ENCODE measurements around the gene CARS2.
A peak's percentile ranks its signal among the peaks of the same experiment; 100 is the strongest.
"Not testable (repeated sequence)": the region's sequence is repeated elsewhere in the genome, so short reads cannot be mapped to it uniquely, and the experiment has no call there.

CARS2 gene, protein sequence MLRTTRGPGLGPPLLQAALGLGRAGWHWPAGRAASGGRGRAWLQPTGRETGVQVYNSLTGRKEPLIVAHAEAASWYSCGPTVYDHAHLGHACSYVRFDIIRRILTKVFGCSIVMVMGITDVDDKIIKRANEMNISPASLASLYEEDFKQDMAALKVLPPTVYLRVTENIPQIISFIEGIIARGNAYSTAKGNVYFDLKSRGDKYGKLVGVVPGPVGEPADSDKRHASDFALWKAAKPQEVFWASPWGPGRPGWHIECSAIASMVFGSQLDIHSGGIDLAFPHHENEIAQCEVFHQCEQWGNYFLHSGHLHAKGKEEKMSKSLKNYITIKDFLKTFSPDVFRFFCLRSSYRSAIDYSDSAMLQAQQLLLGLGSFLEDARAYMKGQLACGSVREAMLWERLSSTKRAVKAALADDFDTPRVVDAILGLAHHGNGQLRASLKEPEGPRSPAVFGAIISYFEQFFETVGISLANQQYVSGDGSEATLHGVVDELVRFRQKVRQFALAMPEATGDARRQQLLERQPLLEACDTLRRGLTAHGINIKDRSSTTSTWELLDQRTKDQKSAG

DNA sequence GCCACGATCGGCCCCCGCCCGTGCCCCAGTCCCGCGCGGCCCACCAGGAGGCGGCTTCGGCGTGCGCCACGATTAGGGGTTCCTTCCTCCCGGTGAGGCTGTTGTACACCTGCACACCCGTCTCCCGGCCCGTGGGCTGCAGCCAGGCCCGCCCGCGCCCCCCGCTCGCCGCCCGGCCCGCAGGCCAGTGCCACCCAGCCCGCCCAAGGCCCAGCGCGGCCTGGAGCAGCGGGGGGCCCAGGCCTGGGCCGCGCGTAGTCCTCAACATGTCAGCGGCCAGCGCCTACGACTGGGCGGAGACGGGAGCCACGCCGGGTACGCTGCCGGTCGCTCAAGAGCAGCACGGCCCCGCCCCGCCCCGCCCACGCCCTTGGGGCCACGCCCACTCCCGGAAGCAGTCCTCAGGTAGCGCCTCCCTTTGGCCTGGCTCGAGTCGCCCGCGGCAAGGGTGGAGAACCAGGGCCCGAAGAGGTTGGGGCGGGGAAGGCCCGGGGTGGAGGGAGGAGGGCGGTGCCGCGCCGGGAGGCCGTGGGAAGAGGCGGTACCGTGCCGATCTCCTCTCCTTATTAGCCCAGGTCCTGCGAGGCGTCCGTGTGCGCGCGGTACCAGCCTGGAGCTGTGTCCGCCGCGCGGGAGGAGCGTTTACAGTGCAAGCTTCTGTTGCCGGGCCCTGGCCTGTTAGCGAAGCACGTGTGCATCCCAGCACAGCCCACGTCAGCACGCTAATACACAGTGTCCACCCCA, at the start of gene CARS2:
CARS2 (minus strand) TSS at position 291 of the 744 bp plus-strand sequence; CDS start at position 268, 23 bp downstream.
- peak; percentile 91 for DNase-seq (ENCODE audit: low spot score)
- peak; percentile 24 for FAIRE-seq

DNA sequence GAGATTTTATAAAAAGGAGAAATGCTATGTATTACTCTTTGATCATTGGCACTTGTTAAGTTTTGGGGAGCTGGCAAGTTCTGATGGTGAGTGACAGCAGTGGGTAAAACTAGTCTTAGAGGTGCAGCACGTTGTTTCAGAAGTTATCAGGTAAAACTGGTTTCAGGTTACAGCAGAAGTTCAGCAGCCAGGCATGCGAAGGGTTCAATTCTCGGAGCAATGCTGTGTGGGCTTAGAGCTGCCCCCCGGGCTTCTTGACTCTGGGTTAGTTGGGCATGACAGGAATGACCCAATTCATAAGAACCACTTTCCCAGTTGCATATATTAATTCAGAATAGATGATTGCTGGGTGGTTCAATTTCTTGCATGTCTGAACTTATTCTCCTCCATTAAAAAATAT, 42.4 kb upstream of the CARS2 start:
- no peak for FAIRE-seq
- no peak for DNase-seq (ENCODE audit: low spot score)

DNA sequence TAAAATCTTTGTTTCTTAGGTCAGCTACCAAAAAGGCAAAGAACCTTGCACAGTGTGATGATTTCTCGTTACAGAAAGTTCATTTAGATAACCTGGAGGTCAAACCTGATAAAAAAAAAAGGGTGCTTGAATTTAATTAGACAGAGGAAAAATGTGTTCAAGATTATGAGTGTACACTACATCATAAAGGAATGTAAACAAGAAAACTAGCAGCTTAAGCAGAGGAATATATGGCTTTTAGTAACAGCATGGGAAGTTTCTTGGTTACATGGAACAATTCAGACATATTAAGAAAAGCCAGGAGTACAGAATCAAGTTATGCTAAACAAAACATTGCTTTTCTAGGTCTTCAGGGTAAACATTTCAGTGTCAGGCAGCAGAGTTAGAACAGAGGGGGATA, 40.5 kb upstream of the CARS2 start:
- DNase-seq (ENCODE audit: low spot score) = no peak
- no peak for FAIRE-seq

DNA sequence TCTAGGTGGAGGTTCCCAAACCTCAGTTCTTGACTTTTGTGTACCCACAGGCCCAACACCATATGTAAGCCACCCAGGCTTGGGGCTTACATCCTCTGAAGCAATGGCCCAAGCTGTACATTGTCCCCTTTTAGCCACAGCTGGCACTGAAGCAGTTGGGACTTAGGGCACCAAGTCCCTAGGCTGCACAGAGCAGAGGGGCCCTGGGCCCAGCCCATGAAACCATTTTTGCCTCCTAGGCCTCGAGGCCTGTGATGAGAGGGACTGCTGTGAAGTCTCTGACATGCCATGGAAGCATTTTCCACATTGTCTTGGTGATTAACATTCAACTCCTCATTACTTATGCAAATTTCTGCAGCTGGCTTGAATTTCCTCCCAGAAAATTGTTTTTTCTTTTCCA, 37.8 kb upstream of the CARS2 start:
- no peak for DNase-seq (ENCODE audit: low spot score)
- no peak for FAIRE-seq

DNA sequence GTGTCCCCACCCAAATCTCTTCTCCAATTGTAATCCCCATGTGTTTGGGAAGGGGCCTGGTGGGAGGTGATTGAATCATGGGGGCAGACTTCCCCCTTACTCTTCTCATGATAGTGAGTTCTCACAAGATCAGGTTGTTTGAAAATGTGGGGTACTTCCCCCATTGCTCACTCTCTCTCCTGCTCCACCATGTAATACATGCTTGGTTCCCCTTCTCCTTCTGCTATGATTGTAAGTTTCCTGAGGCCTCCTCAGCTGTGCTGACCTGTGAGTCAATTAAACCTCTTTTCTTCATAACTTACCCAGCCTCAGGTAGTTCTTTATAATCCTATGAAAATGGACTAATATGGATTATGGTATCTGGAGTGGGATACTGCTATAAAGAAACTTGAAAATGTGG, 31.6 kb upstream of the CARS2 start:
- no peak for DNase-seq (ENCODE audit: low spot score)
- no peak for FAIRE-seq

DNA sequence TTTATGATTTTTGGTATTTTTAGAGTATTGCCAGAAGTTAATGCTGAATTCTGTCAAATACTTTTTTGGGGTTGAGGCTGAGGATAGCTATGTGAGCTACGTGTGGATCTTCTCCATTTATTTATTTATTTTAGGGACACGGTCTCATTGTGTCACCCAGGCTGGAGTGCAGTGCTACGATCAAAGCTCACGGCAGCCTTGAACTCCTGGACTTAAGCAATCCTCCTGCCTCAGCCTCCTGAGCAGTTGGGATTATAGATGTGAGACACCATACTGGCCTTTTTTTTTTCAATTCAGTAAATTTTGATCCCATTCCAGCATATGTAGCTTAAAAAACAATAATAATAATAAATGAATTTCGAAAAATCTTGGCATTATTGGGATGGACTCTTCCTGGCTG, 28.6 kb upstream of the CARS2 start:
- FAIRE-seq (no peak), DNase-seq (ENCODE audit: low spot score) (no peak)

DNA sequence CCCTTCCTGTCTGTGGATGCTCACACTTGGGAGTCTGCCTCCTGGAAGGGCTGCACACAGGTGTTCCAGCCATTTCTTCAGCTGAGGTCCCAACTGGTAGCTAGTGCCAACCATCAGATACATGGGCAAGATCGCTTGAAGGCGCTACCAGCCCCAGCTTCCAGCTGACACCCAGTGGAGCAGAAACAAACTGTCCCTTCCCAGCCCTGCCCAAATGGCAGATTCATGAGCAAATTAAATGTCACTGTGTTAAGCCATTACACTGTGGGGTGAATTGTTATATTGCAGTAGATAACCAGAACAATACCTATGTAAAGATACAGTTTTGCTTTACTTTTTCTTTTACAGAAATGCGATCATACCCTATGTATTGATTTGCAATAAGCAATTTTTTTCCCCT, 25.2 kb upstream of the CARS2 start:
- FAIRE-seq = no peak
- no peak for DNase-seq (ENCODE audit: low spot score)

DNA sequence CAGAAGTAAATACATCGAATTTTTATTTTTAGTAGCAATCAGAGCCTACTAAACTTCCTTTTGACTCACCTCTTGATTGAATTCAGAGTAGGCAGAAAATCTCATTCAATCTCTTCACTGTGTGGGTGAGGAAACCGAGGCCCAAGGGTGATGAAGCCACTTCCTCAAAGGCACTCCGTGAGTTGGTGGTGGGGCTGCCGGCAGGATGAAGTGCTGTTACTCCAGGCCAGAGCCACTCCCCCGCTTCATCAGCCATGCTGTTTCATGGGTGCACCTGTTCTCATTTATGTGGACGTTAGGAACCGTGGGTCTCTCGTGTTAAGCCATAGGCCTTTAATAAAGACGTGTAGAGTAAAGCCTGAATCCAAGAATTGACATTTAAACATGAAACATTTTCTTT, 20.8 kb upstream of the CARS2 start:
- FAIRE-seq (no peak), DNase-seq (ENCODE audit: low spot score) (no peak)

DNA sequence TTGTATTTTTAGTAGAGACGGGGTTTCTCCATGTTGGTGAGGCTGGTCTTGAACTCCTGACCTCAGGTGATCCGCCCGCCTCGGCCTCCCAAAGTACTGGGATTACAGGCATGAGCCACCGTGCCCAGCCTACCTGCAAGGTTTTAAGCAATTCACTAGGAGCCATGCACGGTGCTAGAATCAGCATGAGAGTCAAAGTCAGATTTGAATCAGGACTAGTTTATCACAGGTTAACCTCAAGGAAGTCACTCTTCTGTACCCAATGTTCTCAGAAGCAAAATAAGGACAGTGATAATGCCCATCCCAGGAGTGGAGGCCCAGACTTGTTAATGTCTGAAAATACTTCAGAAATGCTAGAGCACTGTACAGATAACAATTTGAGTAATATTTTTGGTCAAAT, 20.2 kb upstream of the CARS2 start:
- DNase-seq (ENCODE audit: low spot score); FAIRE-seq: not testable (repeated sequence)

DNA sequence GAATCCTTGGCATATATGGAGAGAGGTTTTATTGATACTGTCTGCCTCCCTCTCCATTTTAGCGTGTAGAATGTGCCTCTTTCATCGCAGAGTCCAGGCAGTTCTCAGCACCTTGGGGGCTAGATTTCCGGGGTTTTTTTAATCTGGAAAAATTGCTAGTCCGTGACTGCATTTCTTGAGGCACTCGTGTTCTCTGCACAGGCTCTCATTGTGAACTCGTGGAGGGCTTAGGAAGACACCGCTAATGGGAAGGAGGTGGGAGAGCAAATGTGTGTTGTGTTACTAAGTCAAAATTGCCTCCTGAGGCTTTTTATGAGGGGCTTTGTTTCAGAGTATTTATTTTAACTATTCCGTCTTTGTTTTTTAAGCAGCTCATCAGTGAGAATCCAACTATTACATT, 17.7 kb upstream of the CARS2 start:
- DNase-seq (ENCODE audit: low spot score) (no peak), FAIRE-seq (no peak)

DNA sequence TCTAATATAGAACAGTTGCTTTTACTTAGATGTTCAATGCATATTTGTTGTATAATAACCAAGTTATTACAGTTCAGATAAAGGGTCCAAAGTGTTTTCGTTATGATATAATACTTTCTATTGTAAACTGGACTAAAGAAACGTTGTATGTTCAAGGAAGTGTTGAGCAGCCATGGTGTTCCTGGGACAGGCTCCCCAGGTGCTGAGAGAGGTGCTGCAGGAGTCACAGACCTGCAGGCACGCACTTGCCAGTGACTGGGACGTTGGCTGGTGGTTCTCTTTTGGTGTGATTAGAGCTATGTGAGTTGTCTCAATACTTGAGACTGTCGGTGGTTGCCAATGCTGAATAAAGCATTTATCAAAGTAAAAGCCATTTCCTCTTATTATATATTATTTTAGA, 17.1 kb upstream of the CARS2 start:
- no peak for DNase-seq (ENCODE audit: low spot score)
- no peak for FAIRE-seq

DNA sequence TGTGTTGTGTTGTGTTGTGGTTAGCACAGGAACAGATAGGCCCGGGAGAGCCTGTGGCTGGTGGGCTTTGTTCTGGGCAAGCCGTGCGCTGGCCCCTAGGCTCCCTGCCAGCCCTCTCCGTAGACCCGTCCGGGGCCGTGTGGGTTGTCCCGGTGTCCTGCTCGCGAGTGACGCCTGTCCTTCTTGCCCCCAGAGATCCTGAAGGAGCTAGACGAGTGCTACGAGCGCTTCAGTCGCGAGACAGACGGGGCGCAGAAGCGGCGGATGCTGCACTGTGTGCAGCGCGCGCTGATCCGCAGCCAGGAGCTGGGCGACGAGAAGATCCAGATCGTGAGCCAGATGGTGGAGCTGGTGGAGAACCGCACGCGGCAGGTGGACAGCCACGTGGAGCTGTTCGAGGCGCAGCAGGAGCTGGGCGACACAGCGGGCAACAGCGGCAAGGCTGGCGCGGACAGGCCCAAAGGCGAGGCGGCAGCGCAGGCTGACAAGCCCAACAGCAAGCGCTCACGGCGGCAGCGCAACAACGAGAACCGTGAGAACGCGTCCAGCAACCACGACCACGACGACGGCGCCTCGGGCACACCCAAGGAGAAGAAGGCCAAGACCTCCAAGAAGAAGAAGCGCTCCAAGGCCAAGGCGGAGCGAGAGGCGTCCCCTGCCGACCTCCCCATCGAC, 13.3 kb upstream of the CARS2 start:
- no peak for FAIRE-seq
- no peak for DNase-seq (ENCODE audit: low spot score)

DNA sequence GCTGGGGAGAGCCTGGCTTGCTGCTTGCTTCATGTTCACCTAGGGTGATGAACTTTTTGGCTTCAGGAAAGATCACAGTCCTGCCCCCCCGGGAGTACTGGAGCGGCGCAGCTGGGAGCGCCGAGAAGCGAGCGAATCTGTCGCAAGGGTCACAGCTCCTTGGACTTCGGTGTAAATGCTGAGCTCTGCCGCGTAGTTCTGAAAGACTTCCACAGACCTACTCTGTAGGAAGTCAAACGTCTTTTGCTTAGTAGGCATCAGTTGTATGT, 10.3 kb upstream of the CARS2 start:
- no peak for DNase-seq (ENCODE audit: low spot score)

DNA sequence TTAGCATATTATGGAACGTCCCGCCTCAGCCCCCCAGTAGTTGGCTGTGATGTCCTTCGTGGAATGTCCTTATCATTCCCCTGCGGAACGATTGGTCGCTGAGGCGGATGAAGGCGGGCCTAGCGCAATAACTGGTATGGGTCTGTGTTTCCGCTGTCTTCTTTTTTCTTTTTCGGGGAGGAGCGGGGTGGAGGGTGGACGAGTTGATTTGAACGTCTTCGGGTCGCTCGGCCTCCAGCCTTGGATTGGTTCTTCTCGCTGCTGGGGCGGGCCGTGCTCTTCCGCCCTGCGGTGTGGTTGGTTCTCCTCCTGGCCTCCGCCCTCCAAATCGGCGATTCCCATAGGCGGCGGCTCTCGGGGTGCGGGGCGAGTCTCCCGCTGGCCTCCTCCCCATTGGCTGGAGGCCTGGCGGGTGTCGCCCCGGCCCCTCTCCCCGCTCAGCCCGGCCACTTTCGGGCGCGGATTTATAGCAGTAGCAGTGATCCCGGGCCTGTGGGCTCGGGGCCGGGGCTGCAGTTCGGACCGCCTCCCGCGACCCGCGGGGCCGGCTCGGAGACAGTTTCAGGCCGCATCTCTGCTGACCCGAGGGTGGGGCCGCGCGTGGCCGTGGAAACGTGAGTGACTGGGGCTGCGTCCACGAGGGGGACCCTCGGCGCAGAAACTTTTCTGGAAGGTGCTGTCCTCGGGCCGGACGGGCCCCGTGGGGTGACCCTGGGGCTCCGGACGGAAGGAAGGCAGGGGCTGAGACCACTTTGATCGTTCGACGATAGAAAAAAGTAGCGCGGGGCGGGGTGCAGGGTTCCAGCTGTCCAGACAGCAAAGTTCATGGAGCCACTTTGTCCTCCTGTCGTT, 9.7 kb upstream of the CARS2 start:
- FAIRE-seq (peak; percentile 94), DNase-seq (ENCODE audit: low spot score) (peak; percentile 97)

More for the DNA sequence above, 10.3 kb upstream of the CARS2 start:
- no peak for FAIRE-seq

DNA sequence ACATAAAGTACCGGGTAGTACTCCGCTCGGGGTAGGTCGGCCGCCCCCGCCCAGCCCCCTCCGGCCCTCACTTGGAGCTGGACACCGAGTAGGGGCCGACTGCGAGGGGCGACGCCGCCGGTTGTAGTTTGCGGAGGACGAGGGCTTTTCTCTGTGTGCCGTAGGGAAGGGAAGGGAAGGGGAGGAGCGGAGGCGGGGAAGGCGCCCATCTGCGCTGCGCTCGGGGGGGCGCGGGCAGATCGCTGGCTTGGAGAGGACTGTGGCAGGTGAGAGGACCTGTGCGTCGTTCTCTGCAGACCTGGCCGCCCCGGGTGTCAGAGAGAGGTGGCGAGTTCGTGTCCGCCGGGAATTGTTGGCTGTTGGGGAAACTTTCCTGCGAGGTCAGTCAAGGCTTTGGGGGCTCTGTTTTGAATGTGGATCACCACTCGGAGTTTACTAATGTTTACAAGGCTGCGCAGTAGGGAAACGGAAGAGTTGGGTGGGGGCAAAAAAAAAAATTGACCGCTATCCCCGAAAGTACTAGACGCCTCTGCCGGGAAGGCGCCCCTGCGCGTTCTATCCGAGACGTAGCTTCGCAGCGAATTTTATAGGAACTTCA, 9.0 kb upstream of the CARS2 start:
- DNase-seq (ENCODE audit: low spot score) (peak; percentile 6), FAIRE-seq (no peak)

DNA sequence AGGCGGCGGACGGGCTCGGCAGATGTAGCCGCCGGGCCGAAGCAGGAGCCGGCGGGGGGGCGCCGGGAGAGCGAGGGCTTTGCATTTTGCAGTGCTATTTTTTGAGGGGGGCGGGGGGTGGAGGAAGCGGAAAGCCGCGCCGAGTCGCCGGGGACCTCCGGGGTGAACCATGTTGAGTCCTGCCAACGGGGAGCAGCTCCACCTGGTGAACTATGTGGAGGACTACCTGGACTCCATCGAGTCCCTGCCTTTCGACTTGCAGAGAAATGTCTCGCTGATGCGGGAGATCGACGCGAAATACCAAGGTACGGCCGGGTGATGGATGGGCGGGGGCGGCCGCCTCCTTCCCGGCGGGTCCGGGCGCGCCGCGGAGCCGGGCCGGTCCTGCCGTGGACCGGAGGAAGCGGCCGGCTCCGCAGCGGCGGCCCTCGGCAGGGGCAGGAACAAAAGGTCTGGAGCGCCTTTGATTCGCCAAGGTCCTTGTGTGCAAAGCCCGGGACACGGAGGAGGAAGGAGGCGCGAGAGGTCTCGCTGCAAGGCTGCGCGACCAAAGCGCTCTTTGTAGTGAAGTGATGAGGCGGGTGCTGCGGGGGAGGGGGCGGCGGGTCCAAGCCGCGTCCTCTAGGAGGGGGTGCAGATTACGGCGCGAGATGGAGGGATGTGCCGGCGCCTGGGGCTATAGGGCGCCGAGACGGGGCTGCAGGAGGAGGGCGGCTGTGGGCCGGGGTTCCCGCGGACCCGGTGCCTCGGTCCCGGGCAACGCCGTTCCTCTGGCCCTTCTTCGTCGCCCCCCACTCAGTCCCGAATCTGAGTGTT, 8.3 kb upstream of the CARS2 start:
- peak; percentile 8 for DNase-seq (ENCODE audit: low spot score)
- no peak for FAIRE-seq

DNA sequence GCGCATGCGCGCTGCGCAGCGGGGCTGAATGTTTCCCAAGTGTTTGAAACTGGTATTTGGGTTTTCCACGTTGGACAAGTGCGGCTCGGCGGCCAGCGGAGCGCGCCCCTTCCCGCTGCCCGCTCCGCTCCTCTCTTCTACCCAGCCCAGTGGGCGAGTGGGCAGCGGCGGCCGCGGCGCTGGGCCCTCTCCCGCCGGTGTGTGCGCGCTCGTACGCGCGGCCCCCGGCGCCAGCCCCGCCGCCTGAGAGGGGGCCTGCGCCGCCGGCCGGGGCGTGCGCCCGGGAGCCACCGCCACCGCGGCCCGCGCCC, 7.7 kb upstream of the CARS2 start, which contains the start of gene ING1:
ING1 (plus strand) TSS at position 59 of the 311 bp plus-strand sequence. CDS start 450 bp downstream, outside the sequence.
- DNase-seq (ENCODE audit: low spot score) (no peak), FAIRE-seq (no peak)

DNA sequence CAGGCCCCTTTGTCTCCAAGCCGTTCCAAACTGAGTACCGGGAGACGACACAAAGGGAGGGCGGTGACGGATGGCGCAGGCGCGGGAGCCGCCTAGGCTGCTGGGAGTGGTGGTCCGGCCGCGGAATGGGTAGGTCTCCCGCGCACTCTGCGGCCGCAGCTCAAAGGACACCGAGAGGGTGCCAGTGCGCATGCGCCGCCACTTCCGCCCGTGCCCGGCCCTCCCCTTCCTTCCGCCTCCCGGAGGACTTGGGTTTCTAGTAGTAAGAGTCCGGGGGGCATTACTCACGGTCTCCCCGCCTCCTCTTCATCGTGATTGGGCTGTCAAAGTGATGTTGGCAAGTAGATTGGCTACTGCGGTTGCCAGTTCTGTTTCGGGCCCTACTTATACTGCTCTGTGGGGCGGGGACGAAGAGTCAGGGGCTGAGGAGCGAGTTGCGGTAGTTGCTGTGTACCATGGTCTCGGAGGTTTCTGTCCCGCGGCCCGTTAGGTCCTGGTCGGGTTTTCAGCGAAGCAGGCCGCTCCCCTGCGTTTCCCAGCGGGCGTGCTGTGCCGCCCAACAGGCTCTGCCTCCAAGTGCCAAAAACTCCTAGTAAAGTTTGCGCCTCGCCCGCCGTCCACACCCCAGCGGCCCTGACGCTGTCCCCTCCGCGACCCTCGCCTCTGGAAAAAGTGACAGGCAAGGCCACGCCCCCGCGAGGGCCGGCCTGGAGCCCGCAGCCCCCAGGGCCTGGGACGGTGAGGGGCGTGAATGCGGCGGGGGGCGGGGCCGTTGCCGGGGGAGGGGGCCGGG, 7.1 kb upstream of the CARS2 start:
- FAIRE-seq (peak; percentile 84), DNase-seq (ENCODE audit: low spot score) (peak; percentile 98)
